Measurements from ENCODE around the gene IL12RB1.
A peak's percentile ranks its signal among the peaks of the same experiment; 100 is the strongest.
"Not testable (repeated sequence)": the region's sequence is repeated elsewhere in the genome, so short reads cannot be mapped to it uniquely, and the experiment has no call there.

IL12RB1 gene

GRCh38 chr19:18109733-18110608, 23.2 kb upstream of the IL12RB1 start:
- DNase-seq (ENCODE audit: low read depth), result peak; percentile 58
- peak; percentile 30 for TF ChIP-seq POLR2A (IDR thresholded peaks at IDR 0.05; ENCODE audit: extremely low read depth, insufficient read length)
- TF ChIP-seq CTCF (IDR thresholded peaks at IDR 0.05; ENCODE audit: low read depth, low read length), result no peak
- H3K4me3 ChIP-seq (ENCODE audit: low read depth, low read length), result peak overlapping the region; percentile 56

GRCh38 chr19:18109341-18109732, 22.6 kb upstream of the IL12RB1 start:
- TF ChIP-seq CTCF (IDR thresholded peaks at IDR 0.05; ENCODE audit: low read depth, low read length), result no peak
- no peak for TF ChIP-seq POLR2A (IDR thresholded peaks at IDR 0.05; ENCODE audit: extremely low read depth, insufficient read length)
- no peak for TF ChIP-seq MAX (IDR thresholded peaks at IDR 0.05; ENCODE audit: low read depth, low read length)
- TF ChIP-seq MYC (IDR thresholded peaks at IDR 0.05; ENCODE audit: low read depth, low read length), result no peak
- DNase-seq (ENCODE audit: low read depth), result no peak
- no peak overlapping the region for H3K4me3 ChIP-seq (ENCODE audit: low read depth, low read length)

- no peak for TF ChIP-seq MAX (IDR thresholded peaks at IDR 0.05; ENCODE audit: low read depth, low read length)
- TF ChIP-seq POLR2A (IDR thresholded peaks at IDR 0.05; ENCODE audit: extremely low read depth, insufficient read length), result no peak
- no peak for TF ChIP-seq MYC (IDR thresholded peaks at IDR 0.05; ENCODE audit: low read depth, low read length)
- no peak for TF ChIP-seq CTCF (IDR thresholded peaks at IDR 0.05; ENCODE audit: low read depth, low read length)
- no peak for DNase-seq (ENCODE audit: low read depth)
- H3K4me3 ChIP-seq (ENCODE audit: low read depth, low read length), result no peak overlapping the region
Measured at GRCh38 chr19:18108897-18109296, 22.2 kb upstream of the IL12RB1 start.

- H3K4me3 ChIP-seq (ENCODE audit: low read depth, low read length), result no peak overlapping the region
- no peak; the same call in 1 of the 2 replicates for TF ChIP-seq MYC (IDR thresholded peaks at IDR 0.05; ENCODE audit: low read depth, low read length)
- TF ChIP-seq MAX (IDR thresholded peaks at IDR 0.05; ENCODE audit: low read depth, low read length), result no peak
- no peak for TF ChIP-seq CTCF (IDR thresholded peaks at IDR 0.05; ENCODE audit: low read depth, low read length)
- no peak for TF ChIP-seq POLR2A (IDR thresholded peaks at IDR 0.05; ENCODE audit: extremely low read depth, insufficient read length)
- DNase-seq (ENCODE audit: low read depth), result no peak
Measured at GRCh38 chr19:18107235-18107634, 20.5 kb upstream of the IL12RB1 start.

- H3K4me3 ChIP-seq (ENCODE audit: low read depth, low read length); DNase-seq (ENCODE audit: low read depth): not testable (repeated sequence)
Measured at GRCh38 chr19:18105259-18105658, 18.5 kb upstream of the IL12RB1 start.

- no peak for TF ChIP-seq MYC (IDR thresholded peaks at IDR 0.05; ENCODE audit: low read depth, low read length)
- no peak for TF ChIP-seq POLR2A (IDR thresholded peaks at IDR 0.05; ENCODE audit: extremely low read depth, insufficient read length)
- no peak for TF ChIP-seq MAX (IDR thresholded peaks at IDR 0.05; ENCODE audit: low read depth, low read length)
- no peak for TF ChIP-seq CTCF (IDR thresholded peaks at IDR 0.05; ENCODE audit: low read depth, low read length)
Measured at GRCh38 chr19:18104793-18105131, 18.0 kb upstream of the IL12RB1 start.

More at GRCh38 chr19:18104793-18105131, 18.0 kb upstream of the IL12RB1 start:
- peak overlapping the region; percentile 35 for H3K4me3 ChIP-seq (ENCODE audit: low read depth, low read length)
- DNase-seq (ENCODE audit: low read depth), result no peak

Measured in NB4 (cell line).